Loucy (cell line): ENCODE measurements around the gene NUFIP2.

Source experiments
- H2AFZ ChIP-seq: fragments of 200-600 bp; sonication (generic); 2 replicates; pipeline ENCODE4 v1.6.0; 2016; ENCODE audit warnings: antibody characterized with exemption, mild to moderate bottlenecking, low read length, moderate library complexity
- H3F3A ChIP-seq: fragments of 200-600 bp; 2 replicates; pipeline ENCODE4 v1.6.0; 2016; ENCODE audit warnings: antibody characterized with exemption, low read depth, mild to moderate bottlenecking
- H3K27me3 ChIP-seq: fragments of 200-600 bp; sonication (generic); 2 replicates; pipeline ENCODE4 v1.6.1; 2014; ENCODE audit warnings: low read length, mild to moderate bottlenecking; ENCODE audit not compliant: insufficient read depth, poor library complexity, severe bottlenecking
- H3K36me3 ChIP-seq: fragments of 200-600 bp; sonication (generic); 2 replicates; pipeline ENCODE4 v1.6.1; 2016; ENCODE audit warnings: low read length; ENCODE audit not compliant: insufficient read depth
- H3K4me1 ChIP-seq: fragments of 200-600 bp; sonication (generic); 2 replicates; pipeline ENCODE4 v1.5.1; 2014; ENCODE audit warnings: low read length, mild to moderate bottlenecking; ENCODE audit not compliant: insufficient read depth, poor library complexity, severe bottlenecking
- H3K4me2 ChIP-seq: fragments of 200-600 bp; sonication (generic); 2 replicates; pipeline ENCODE4 v1.6.0; 2014; ENCODE audit warnings: antibody characterized with exemption, low read length, low read depth, mild to moderate bottlenecking; ENCODE audit not compliant: poor library complexity, severe bottlenecking
- H3K4me3 ChIP-seq: fragments of 200-600 bp; sonication (generic); 2 replicates; pipeline ENCODE4 v1.5.1; 2014; ENCODE audit warnings: low read length, mild to moderate bottlenecking, mixed read lengths; ENCODE audit not compliant: poor library complexity, severe bottlenecking
- H3K79me2 ChIP-seq: fragments of 200-600 bp; sonication (generic); 2 replicates; pipeline ENCODE4 v1.6.1; 2014; ENCODE audit warnings: low read length; ENCODE audit not compliant: insufficient read depth
- H3K9ac ChIP-seq: fragments of 200-600 bp; sonication (generic); 2 replicates; pipeline ENCODE4 v1.6.0; 2014; ENCODE audit warnings: mild to moderate bottlenecking, low read depth, low read length, moderate library complexity; ENCODE audit not compliant: poor library complexity, severe bottlenecking
- H3K9me2 ChIP-seq: fragments of 200-600 bp; sonication (generic); replicated peaks from 2 replicates; pipeline ENCODE4 v1.6.1; 2016; ENCODE audit warnings: low read depth, low read length, mixed read lengths
- H3K9me3 ChIP-seq: fragments of 200-600 bp; sonication (generic); 2 replicates; pipeline ENCODE4 v1.6.1; 2014; ENCODE audit warnings: mild to moderate bottlenecking, antibody characterized with exemption, low read length, low read depth; ENCODE audit not compliant: insufficient read depth
- H4K20me1 ChIP-seq: fragments of 200-600 bp; sonication (generic); 2 replicates; pipeline ENCODE4 v1.6.0; 2014; ENCODE audit warnings: antibody characterized with exemption, low read length, mild to moderate bottlenecking; ENCODE audit not compliant: insufficient read depth, poor library complexity, severe bottlenecking
- EZH2phosphoT487 ChIP-seq: fragments of 200-600 bp; IDR thresholded peaks from 2 replicates; pipeline ENCODE4 v1.6.1; 2018; ENCODE audit warnings: antibody characterized with exemption, mild to moderate bottlenecking, moderate library complexity, borderline replicate concordance
- TF ChIP-seq, protein P1 (sequence below): fragments of 200-600 bp; sonication (generic); conservative IDR thresholded peaks from 2 replicates; pipeline ENCODE4 v1.5.1; 2014; ENCODE audit warnings: mild to moderate bottlenecking, antibody characterized with exemption, low read length

The NUFIP2 gene

DNA sequence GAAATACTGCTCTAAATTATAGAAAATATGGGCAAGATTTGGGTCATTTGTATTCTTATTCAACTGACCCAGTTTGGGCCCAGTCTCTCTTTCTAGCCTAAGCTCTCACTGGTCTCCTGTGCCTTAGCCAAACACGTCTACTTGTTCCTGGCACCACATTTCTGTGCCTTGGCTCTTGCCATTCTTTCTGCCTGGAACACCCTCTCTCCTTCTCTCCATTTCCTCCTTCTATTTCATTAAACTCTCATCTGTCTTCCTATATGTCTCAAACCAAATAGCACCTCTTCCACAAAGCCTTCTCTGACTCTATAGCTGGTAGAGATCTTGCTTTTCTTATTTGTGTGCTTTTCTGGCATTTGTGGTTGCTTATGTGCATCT is 37.7 kb upstream of the NUFIP2 start:
- Histone ChIP-seq H3F3A (no peaks in the 10 kb centered on the region), H3K36me3 (no peaks in the 10 kb centered on the region), H3K4me1 (no peaks in the 10 kb centered on the region), H3K9ac (no peak overlapping the region), H3K9me2 (no peaks in the 10 kb centered on the region), H3K9me3 (no peaks in the 10 kb centered on the region), H3K4me3 (no peak overlapping the region), H3K79me2 (no peaks in the 10 kb centered on the region), H4K20me1 (no peaks in the 10 kb centered on the region), H3K4me2 (no peak overlapping the region), H2AFZ (no peak overlapping the region), H3K27me3 (no peaks in the 10 kb centered on the region)
- TF ChIP-seq, protein P1, sequence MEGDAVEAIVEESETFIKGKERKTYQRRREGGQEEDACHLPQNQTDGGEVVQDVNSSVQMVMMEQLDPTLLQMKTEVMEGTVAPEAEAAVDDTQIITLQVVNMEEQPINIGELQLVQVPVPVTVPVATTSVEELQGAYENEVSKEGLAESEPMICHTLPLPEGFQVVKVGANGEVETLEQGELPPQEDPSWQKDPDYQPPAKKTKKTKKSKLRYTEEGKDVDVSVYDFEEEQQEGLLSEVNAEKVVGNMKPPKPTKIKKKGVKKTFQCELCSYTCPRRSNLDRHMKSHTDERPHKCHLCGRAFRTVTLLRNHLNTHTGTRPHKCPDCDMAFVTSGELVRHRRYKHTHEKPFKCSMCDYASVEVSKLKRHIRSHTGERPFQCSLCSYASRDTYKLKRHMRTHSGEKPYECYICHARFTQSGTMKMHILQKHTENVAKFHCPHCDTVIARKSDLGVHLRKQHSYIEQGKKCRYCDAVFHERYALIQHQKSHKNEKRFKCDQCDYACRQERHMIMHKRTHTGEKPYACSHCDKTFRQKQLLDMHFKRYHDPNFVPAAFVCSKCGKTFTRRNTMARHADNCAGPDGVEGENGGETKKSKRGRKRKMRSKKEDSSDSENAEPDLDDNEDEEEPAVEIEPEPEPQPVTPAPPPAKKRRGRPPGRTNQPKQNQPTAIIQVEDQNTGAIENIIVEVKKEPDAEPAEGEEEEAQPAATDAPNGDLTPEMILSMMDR: no peak
- no peak for TF ChIP-seq EZH2phosphoT487

DNA sequence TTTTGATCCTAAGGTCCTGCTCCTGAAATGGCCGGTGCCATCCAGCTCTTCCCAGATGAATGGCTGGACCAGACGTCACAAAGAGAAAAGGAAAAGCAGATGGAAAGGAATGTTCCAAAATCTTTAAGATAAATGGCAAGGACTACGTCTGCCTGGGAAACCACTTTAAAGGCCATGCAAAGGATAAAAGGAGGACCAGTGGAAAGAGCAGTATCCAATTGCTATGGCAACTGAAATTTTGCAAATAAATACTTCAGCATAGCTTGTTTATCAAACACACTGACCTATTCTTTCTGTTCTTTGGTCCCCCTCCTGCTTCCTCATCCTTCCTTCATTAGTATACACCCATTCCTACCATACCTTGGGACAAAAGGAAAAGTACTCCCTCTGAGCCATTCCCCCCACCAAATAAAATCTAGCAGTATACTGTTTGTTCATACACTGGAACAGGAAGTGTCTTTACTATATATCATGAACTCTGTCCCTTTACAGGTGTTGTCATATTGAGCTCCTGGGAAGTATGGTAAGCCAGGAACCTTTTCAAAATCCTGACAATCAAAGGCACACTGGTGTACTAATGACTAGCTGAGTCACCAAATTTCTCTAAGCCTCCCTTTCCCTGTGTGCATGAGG is 37.2 kb upstream of the NUFIP2 start:
- H3K9me2 ChIP-seq: no peaks in the 10 kb centered on the region
- TF ChIP-seq EZH2phosphoT487: no peak
- TF ChIP-seq, protein P1: no peak
- no peaks in the 10 kb centered on the region for H3K27me3 ChIP-seq
- no peaks in the 10 kb centered on the region for H3K4me1 ChIP-seq
- no peaks in the 10 kb centered on the region for H3K79me2 ChIP-seq
- no peak overlapping the region for H2AFZ ChIP-seq
- no peak overlapping the region for H3K4me3 ChIP-seq
- H3K9me3 ChIP-seq: no peaks in the 10 kb centered on the region
- H3K4me2 ChIP-seq: no peak overlapping the region
- H3K9ac ChIP-seq: no peak overlapping the region
- H4K20me1 ChIP-seq: no peaks in the 10 kb centered on the region
- H3K36me3 ChIP-seq: no peaks in the 10 kb centered on the region
- no peaks in the 10 kb centered on the region for H3F3A ChIP-seq

DNA sequence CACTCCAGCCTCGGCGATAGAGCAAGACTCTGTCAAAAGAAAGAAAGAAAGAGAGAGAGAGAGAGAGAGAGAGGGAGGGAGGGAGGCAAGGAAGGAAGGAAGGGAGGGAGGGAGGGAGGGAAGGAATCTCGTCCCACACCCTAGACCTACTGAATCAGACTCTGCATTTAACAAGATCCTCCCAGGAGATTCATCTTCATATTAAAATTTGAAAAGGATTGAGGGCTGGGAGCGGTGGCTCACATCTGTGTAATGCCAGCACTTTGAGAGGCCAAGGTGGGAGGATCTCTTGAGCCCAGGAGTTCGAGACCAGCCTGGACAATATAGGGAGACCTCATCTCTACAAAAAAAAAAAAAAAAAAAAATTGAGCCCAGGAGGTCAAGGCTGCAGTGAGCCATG is 33.5 kb upstream of the NUFIP2 start:
- no peak overlapping the region for H3K4me2 ChIP-seq
- TF ChIP-seq, protein P1: no peak
- no peak for TF ChIP-seq EZH2phosphoT487
- no peak overlapping the region for H3K9ac ChIP-seq
- no peaks in the 10 kb centered on the region for H3K79me2 ChIP-seq
- H3K9me3 ChIP-seq: no peaks in the 10 kb centered on the region
- no peaks in the 10 kb centered on the region for H3K9me2 ChIP-seq
- no peak overlapping the region for H2AFZ ChIP-seq
- no peaks in the 10 kb centered on the region for H3K27me3 ChIP-seq
- no peaks in the 10 kb centered on the region for H3K36me3 ChIP-seq
- no peaks in the 10 kb centered on the region for H4K20me1 ChIP-seq
- no peak overlapping the region for H3K4me3 ChIP-seq
- H3K4me1 ChIP-seq: no peaks in the 10 kb centered on the region
- no peaks in the 10 kb centered on the region for H3F3A ChIP-seq
